Measurements from ENCODE around the gene PCID2.
"Not testable (repeated sequence)": the region's sequence is repeated elsewhere in the genome, so short reads cannot be mapped to it uniquely, and the experiment has no call there.

The PCID2 gene

GRCh38 chr13:113208421-113209335 lies at the start of gene PCID2:
Gene PCID2 (minus strand): TSS chr13:113208669. CDS start chr13:113208634, 35 bp downstream.
- DNase-seq, result peak; percentile 90
- in situ Hi-C loops (cut with MboI; ENCODE audit: low pct_unique_long_range_greater_than_20kb, low sequenced_read_pairs), result no loop called here

GRCh38 chr13:113257908-113258307 lies 49.4 kb upstream of the PCID2 start:
- DNase-seq; in situ Hi-C loops (cut with MboI; ENCODE audit: low pct_unique_long_range_greater_than_20kb, low sequenced_read_pairs): not testable (repeated sequence)

- in situ Hi-C loops (cut with MboI; ENCODE audit: low pct_unique_long_range_greater_than_20kb, low sequenced_read_pairs), result no loop called here
Measured at GRCh38 chr13:113252516-113253095, 44.1 kb upstream of the PCID2 start.

GRCh38 chr13:113245849-113246796 lies 37.7 kb upstream of the PCID2 start:
- in situ Hi-C loops (cut with MboI; ENCODE audit: low pct_unique_long_range_greater_than_20kb, low sequenced_read_pairs), result no loop called here
- DNase-seq, result no peak

More at GRCh38 chr13:113252516-113253095, 44.1 kb upstream of the PCID2 start:
- DNase-seq, result no peak

GRCh38 chr13:113243847-113244246 lies 35.4 kb upstream of the PCID2 start:
- no peak for DNase-seq
- in situ Hi-C loops (cut with MboI; ENCODE audit: low pct_unique_long_range_greater_than_20kb, low sequenced_read_pairs), result no loop called here

- in situ Hi-C loops (cut with MboI; ENCODE audit: low pct_unique_long_range_greater_than_20kb, low sequenced_read_pairs); DNase-seq: not testable (repeated sequence)
Measured at GRCh38 chr13:113241623-113242022, 33.2 kb upstream of the PCID2 start.

GRCh38 chr13:113239986-113240385 lies 31.5 kb upstream of the PCID2 start:
- DNase-seq, result no peak
- in situ Hi-C loops (cut with MboI; ENCODE audit: low pct_unique_long_range_greater_than_20kb, low sequenced_read_pairs), result no loop called here

GRCh38 chr13:113239357-113239756 lies 30.9 kb upstream of the PCID2 start:
- DNase-seq, result no peak
- in situ Hi-C loops (cut with MboI; ENCODE audit: low pct_unique_long_range_greater_than_20kb, low sequenced_read_pairs), result no loop called here

GRCh38 chr13:113238536-113238935 lies 30.1 kb upstream of the PCID2 start:
- in situ Hi-C loops (cut with MboI; ENCODE audit: low pct_unique_long_range_greater_than_20kb, low sequenced_read_pairs), result no loop called here
- DNase-seq, result no peak

- no peak for DNase-seq
Measured at GRCh38 chr13:113233101-113233500, 24.6 kb upstream of the PCID2 start.

GRCh38 chr13:113232208-113233003 lies 23.9 kb upstream of the PCID2 start:
- DNase-seq, result no peak
- in situ Hi-C loops (cut with MboI; ENCODE audit: low pct_unique_long_range_greater_than_20kb, low sequenced_read_pairs), result no loop called here

More at GRCh38 chr13:113233101-113233500, 24.6 kb upstream of the PCID2 start:
- in situ Hi-C loops (cut with MboI; ENCODE audit: low pct_unique_long_range_greater_than_20kb, low sequenced_read_pairs), result no loop called here

- no peak for DNase-seq
- in situ Hi-C loops (cut with MboI; ENCODE audit: low pct_unique_long_range_greater_than_20kb, low sequenced_read_pairs), result no loop called here
Measured at GRCh38 chr13:113231306-113232207, 23.1 kb upstream of the PCID2 start.

- DNase-seq, result no peak
- in situ Hi-C loops (cut with MboI; ENCODE audit: low pct_unique_long_range_greater_than_20kb, low sequenced_read_pairs), result no loop called here
Measured at GRCh38 chr13:113229791-113230190, 21.3 kb upstream of the PCID2 start.

GRCh38 chr13:113229161-113229560 lies 20.7 kb upstream of the PCID2 start:
- in situ Hi-C loops (cut with MboI; ENCODE audit: low pct_unique_long_range_greater_than_20kb, low sequenced_read_pairs), result no loop called here
- no peak for DNase-seq

- in situ Hi-C loops (cut with MboI; ENCODE audit: low pct_unique_long_range_greater_than_20kb, low sequenced_read_pairs), result no loop called here
- DNase-seq, result no peak
Measured at GRCh38 chr13:113226873-113227450, 18.5 kb upstream of the PCID2 start.

- in situ Hi-C loops (cut with MboI; ENCODE audit: low pct_unique_long_range_greater_than_20kb, low sequenced_read_pairs), result no loop called here
- DNase-seq, result no peak
Measured at GRCh38 chr13:113225515-113225914, 17.0 kb upstream of the PCID2 start.

GRCh38 chr13:113224486-113224885 lies 16.0 kb upstream of the PCID2 start:
- in situ Hi-C loops (cut with MboI; ENCODE audit: low pct_unique_long_range_greater_than_20kb, low sequenced_read_pairs), result no loop called here
- no peak for DNase-seq
